GM12878 (cell line): Measurements from ENCODE around the gene SCGN. TPM values are rescaled to one million over a fixed set of nuclear protein-coding genes. Genes with fewer than 3 reads are reported as not detected.

Source experiments
- ATAC-seq: fragments of 200-7000 bp; cut with Tn5 transposase; 3 replicates; pipeline ENCODE4 v1.9.1; 2020; ENCODE audit warnings: mild to moderate bottlenecking, moderate library complexity
- BruUV-seq: library from RNA; stranded (reverse); fragments of 400-500 nt; replicated peaks from 2 replicates; lab custom pipeline; 2021; lab: Mats Ljungman, UMichigan
- CTCF ChIA-PET: fragments of 300-600 bp; sonication (Branson Sonifier 250); formaldehyde crosslinking; extraction: SDS; loops from one replicate; lab custom pipeline; 2021; ENCODE audit warnings: inconsistent platforms; lab: Yijun Ruan, JAX
- POLR2A ChIA-PET: fragments of 350-600 bp; formaldehyde crosslinking; extraction: SDS; loops from one replicate; lab custom pipeline; 2021; ENCODE audit warnings: inconsistent platforms; lab: Charles Lee
- RAD21 ChIA-PET: fragments of 300-600 bp; sonication (Branson Sonifier 250); formaldehyde crosslinking; loops from one replicate; lab custom pipeline; 2023; ENCODE audit warnings: antibody characterized with exemption; ENCODE audit not compliant: unreplicated experiment; lab: Charles Lee
- SMC1A ChIA-PET: fragments of 300-600 bp; sonication (Branson Sonifier 250); formaldehyde crosslinking; loops from one replicate; lab custom pipeline; 2023; ENCODE audit not compliant: unreplicated experiment, uncharacterized antibody; lab: Charles Lee
- DNase-seq: peaks from one replicate; pipeline ENCODE4 v3.0.0-alpha.2; 2011; ENCODE audit warnings: low read depth, low spot score
- FAIRE-seq: peaks from 3 replicates; lab custom pipeline; 2011; peaks lifted over from hg19 to GRCh38; lab: Jason Lieb, UNC
- H2AFZ ChIP-seq: 2 replicates; pipeline ENCODE4 v1.6.0; 2011; ENCODE audit warnings: low read depth, low read length, control low read depth; ENCODE audit not compliant: control insufficient read depth
- H3K27ac ChIP-seq: 2 replicates; pipeline ENCODE4 v1.5.1; 2011; ENCODE audit warnings: control low read depth; ENCODE audit not compliant: control insufficient read depth, insufficient read depth
- H3K27me3 ChIP-seq, 2 experiments: replicated peaks in 1 of 2; 2 replicates each; pipeline versions ENCODE4 v1.6.0 to v1.6.1; 2011; ENCODE audit warnings: low read length in 1 of 2; ENCODE audit not compliant: control insufficient read depth in 2 of 2, insufficient read depth in 2 of 2
- H3K36me3 ChIP-seq, 2 experiments: 2 replicates each; pipeline ENCODE4 v1.5.1; 2011; ENCODE audit warnings: low read length in 1 of 2; ENCODE audit not compliant: control insufficient read depth in 2 of 2, insufficient read depth in 2 of 2
- H3K4me1 ChIP-seq: 2 replicates; pipeline ENCODE4 v1.6.1; 2011; ENCODE audit warnings: mild to moderate bottlenecking, low read length, moderate library complexity, mixed read lengths; ENCODE audit not compliant: control insufficient read depth, insufficient read depth
- H3K4me2 ChIP-seq: 2 replicates; pipeline ENCODE4 v1.6.0; 2011; ENCODE audit warnings: control low read depth; ENCODE audit not compliant: control insufficient read depth, insufficient read depth
- H3K4me3 ChIP-seq: fragments of 200-600 bp; sonication (generic); 2 replicates; pipeline ENCODE4 v1.5.1; 2016
- H3K79me2 ChIP-seq: 2 replicates; pipeline ENCODE4 v1.6.0; 2011; ENCODE audit warnings: low read length; ENCODE audit not compliant: control insufficient read depth, insufficient read depth
- H3K9ac ChIP-seq: 2 replicates; pipeline ENCODE4 v1.8.0; 2011; ENCODE audit warnings: low read length, control low read depth, mixed read lengths; ENCODE audit not compliant: control insufficient read depth, insufficient read depth
- H3K9me3 ChIP-seq: replicated peaks from 3 replicates; pipeline ENCODE4 v1.5.1; 2011; ENCODE audit warnings: mild to moderate bottlenecking, low read length; ENCODE audit not compliant: control insufficient read depth, insufficient read depth
- H4K20me1 ChIP-seq: 2 replicates; pipeline ENCODE4 v1.6.0; 2011; ENCODE audit not compliant: control insufficient read depth, insufficient read depth
- ATF7 ChIP-seq: fragments of 450-650 bp; IDR thresholded peaks from 2 replicates; pipeline ENCODE4 v1.6.1; 2016; ENCODE audit warnings: low read depth, mild to moderate bottlenecking
- CEBPB ChIP-seq, 2 experiments: fragments of 150-350 bp in 1 of 2; IDR thresholded peaks; 2 replicates each; pipeline ENCODE4 v1.6.1; 2012 to 2014; ENCODE audit warnings: low read depth in 2 of 2, low read length in 2 of 2, borderline replicate concordance in 1 of 2, inconsistent platforms in 1 of 2
- HDAC2 ChIP-seq: fragments of 200-600 bp; sonication (generic); IDR thresholded peaks from 2 replicates; pipeline ENCODE4 v1.6.1; 2017
- MYC ChIP-seq: IDR thresholded peaks from 2 replicates; pipeline ENCODE4 v1.6.1; 2011; ENCODE audit warnings: mild to moderate bottlenecking, low read length, moderate library complexity, inconsistent platforms; ENCODE audit not compliant: insufficient read depth, insufficient replicate concordance, insufficient read length, severe bottlenecking
- RCOR1 ChIP-seq: conservative IDR thresholded peaks from 2 replicates; pipeline ENCODE4 v1.6.1; 2012; ENCODE audit warnings: low read depth, low read length, improper control_type of control experiment
- RELB ChIP-seq: fragments of 450-650 bp; IDR thresholded peaks from 2 replicates; pipeline ENCODE4 v1.6.1; 2017; ENCODE audit warnings: low read depth, mild to moderate bottlenecking, moderate library complexity
- REST ChIP-seq: IDR thresholded peaks from 2 replicates; pipeline ENCODE4 v1.6.1; 2012; ENCODE audit warnings: mild to moderate bottlenecking, low read depth, low read length
- SIX5 ChIP-seq: IDR thresholded peaks from 2 replicates; pipeline ENCODE4 v1.6.1; 2011; ENCODE audit warnings: mild to moderate bottlenecking, low read depth, low read length, moderate library complexity; ENCODE audit not compliant: severe bottlenecking
- SP1 ChIP-seq: IDR thresholded peaks from one replicate; pipeline ENCODE4 v1.6.1; 2011; ENCODE audit warnings: low read depth, low read length
- USF2 ChIP-seq: IDR thresholded peaks from 2 replicates; pipeline ENCODE4 v1.6.1; 2011; ENCODE audit warnings: low read depth, low read length, improper control_type of control experiment, borderline replicate concordance
- YY1 ChIP-seq: IDR thresholded peaks from 2 replicates; pipeline ENCODE4 v1.6.1; 2011; ENCODE audit warnings: low read depth, mild to moderate bottlenecking, low read length
- WGBS: methylation state at CpG from one replicate; pipeline ENCODE4 v1.1.6; 2016; ENCODE audit warnings: low lambda C conversion rate; ENCODE audit not compliant: insufficient replicate concordance, insufficient coverage; ENCODE audit errors: missing lambda C conversion rate; 5-methylcytosine and 5-hydroxymethylcytosine counted together
- in situ Hi-C: fragments of 300-500 bp; cut with MboI; formaldehyde crosslinking; loops from 9 replicates; pipeline ENCODE4 v1.14.3; 2018; ENCODE audit warnings: mixed read lengths
- intact Hi-C: fragments of 100-400 bp; cut with micrococcal nuclease; formaldehyde crosslinking; loops from one replicate; pipeline ENCODE4 v1.14.2; 2022; ENCODE audit not compliant: unreplicated experiment
- polyA plus RNA-seq, 11 experiments: library from polyadenylated mRNA; depleted of rRNA in 4 of 11; unstranded in 6 of 11; stranded (reverse) in 5 of 11; fragments of >200 nt; fragmentation: Nextera tagmentation in 4 of 11; fragmentation: Illumina TruSeq in 1 of 11; extraction: Ambion mirVana in 4 of 11; extraction: Trizol in 1 of 11; gene quantifications; 1 replicate in 1 of 11; 2 replicates in 10 of 11; pipeline versions ENCODE4 v1.2.1 to v1.2.3, GENCODE V29; 2011 to 2016; ENCODE audit warnings: inconsistent platforms in 2 of 11, missing spikeins in 2 of 11, low read depth in 1 of 11
- total RNA-seq, 4 experiments: library from RNA; depleted of rRNA in 3 of 4; stranded (reverse); fragments of >200 nt in 3 of 4; fragmentation: Illumina TruSeq in 1 of 4; extraction: Trizol in 1 of 4; gene quantifications; 2 replicates each; pipeline versions ENCODE4 v1.2.1 to v1.2.3, GENCODE V29; 2013 to 2021

SCGN gene
- total and polyA plus RNA-seq, 10 of the 15 experiments (the other 5 are each of a cell fraction or from before 2014, with no cell fraction given) = not detected

DNA sequence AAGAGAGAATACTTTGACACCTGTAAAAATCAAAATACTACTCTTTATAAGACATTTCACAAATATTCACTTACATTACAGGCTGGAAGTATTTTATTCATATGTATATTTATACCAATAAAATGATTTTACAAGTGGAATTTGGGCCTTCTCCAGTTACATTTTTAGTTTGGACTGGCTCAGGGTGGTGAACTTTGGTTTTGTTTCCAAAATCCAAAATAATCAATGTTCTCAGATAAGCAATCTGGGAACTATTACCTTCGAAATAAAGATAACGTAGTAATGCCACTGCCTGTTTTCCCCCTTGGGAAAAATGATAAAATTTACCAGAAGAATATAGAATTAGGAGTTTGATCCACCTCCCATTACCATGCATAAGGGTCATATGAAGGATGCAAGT is 31.6 kb upstream of the SCGN start:
- RAD21 ChIA-PET = no interaction called here
- Histone ChIP-seq H2AFZ (no peak overlapping the region), H4K20me1 (no peaks in the 10 kb centered on the region), H3K27ac (no peak overlapping the region), H3K9ac (no peak overlapping the region), H3K27me3 (no peaks in the 10 kb centered on the region), H3K79me2 (no peaks in the 10 kb centered on the region), H3K4me1 (no peaks in the 10 kb centered on the region), H3K36me3 (no peaks in the 10 kb centered on the region), H3K4me2 (no peak overlapping the region), H3K9me3 (no peaks in the 10 kb centered on the region), H3K4me3 (no peak overlapping the region)
- no peak for FAIRE-seq
- no peak for DNase-seq
- SMC1A ChIA-PET = no interaction called here
- intact Hi-C loops = no loop called here
- POLR2A ChIA-PET = no interaction called here
- TF ChIP-seq HDAC2 (no peak), ATF7 (no peak)
- in situ Hi-C loops = no loop called here
- ATAC-seq = no peak
- CTCF ChIA-PET = interaction anchor here (0.6 to 1.4 kb wide), 2 partner anchors 64 to 425 kb away, joined by 3 to 4 read pairs; no protein-coding TSS in a partner anchor
- 0% methylated on average over 2 of the region's 2 CpGs for WGBS
- BruUV-seq = no TSS peak

- Histone ChIP-seq H3K27ac (no peak overlapping the region), H3K27me3 (no peaks in the 10 kb centered on the region), H3K36me3 (no peaks in the 10 kb centered on the region), H3K4me2 (no peak overlapping the region), H2AFZ (no peak overlapping the region), H3K9me3 (no peaks in the 10 kb centered on the region), H3K9ac (no peak overlapping the region), H3K4me1 (no peaks in the 10 kb centered on the region), H3K4me3 (no peak overlapping the region), H3K79me2 (no peaks in the 10 kb centered on the region), H4K20me1 (no peaks in the 10 kb centered on the region)
- RAD21 ChIA-PET = no interaction called here
- SMC1A ChIA-PET = interaction anchor here (1.4 kb wide), 1 partner anchor 15 kb away, joined by 3 read pairs; no protein-coding TSS in a partner anchor
- in situ Hi-C loops = no loop called here
- CTCF ChIA-PET = no interaction called here
- DNase-seq (no peak), ATAC-seq (no peak), FAIRE-seq (no peak)
- WGBS = 24% methylated on average over 1 of the region's 1 CpG
- POLR2A ChIA-PET = no interaction called here
- no TSS peak for BruUV-seq
- TF ChIP-seq MYC (no peak), USF2 (no peak), RCOR1 (no peak), ATF7 (no peak), RELB (no peak), REST (no peak), SIX5 (no peak), YY1 (no peak), CEBPB (IDR thresholded peaks at IDR 0.05; ENCODE audit: borderline replicate concordance in 1 of 2, low read depth in 2 of 2, low read length in 2 of 2) (no peak), SP1 (no peak)
- intact Hi-C loops = no loop called here
These were observed 28.9 kb upstream of the SCGN start for GRCh38 chr6:25623065-25623464.
